Activated B cell treated with CpG ODN at 0.5 μM for 24 hours (primary cell): ENCODE data around the gene CPA3. TPM values are rescaled to one million over a fixed set of nuclear protein-coding genes. Genes with fewer than 3 reads are reported as not detected.

Experiments used
- ATAC-seq: fragments of 200-7000 bp; cut with Tn5 transposase; one replicate; pipeline ENCODE4 v1.10.0; 2021; ENCODE audit warnings: low read depth, mild to moderate bottlenecking, moderate library complexity
- CTCF ChIA-PET: fragments of 350-600 bp; sonication (Branson Sonifier 250); formaldehyde crosslinking; loops from one replicate; lab custom pipeline; 2021; ENCODE audit warnings: antibody characterized with exemption; lab: Charles Lee
- POLR2A ChIA-PET: fragments of 350-600 bp; sonication (Branson Sonifier 250); formaldehyde crosslinking; loops from one replicate; lab custom pipeline; 2021; ENCODE audit warnings: antibody characterized with exemption; lab: Charles Lee
- DNase-seq: peaks from one replicate; pipeline ENCODE4 v3.0.0; 2022
- H3K27ac Mint-ChIP-seq: one replicate; pipeline ENCODE4 v1.8.0; 2020; ENCODE audit warnings: mixed read lengths
- H3K27me3 Mint-ChIP-seq: one replicate; pipeline ENCODE4 v1.8.0; 2021; ENCODE audit warnings: mixed read lengths
- H3K36me3 Mint-ChIP-seq: one replicate; pipeline ENCODE4 v1.8.0; 2021; ENCODE audit warnings: low read depth, mixed read lengths
- H3K4me1 Mint-ChIP-seq: one replicate; pipeline ENCODE4 v1.8.0; 2021; ENCODE audit warnings: mixed read lengths
- H3K4me3 Mint-ChIP-seq: one replicate; pipeline ENCODE4 v1.8.0; 2020; ENCODE audit warnings: mild to moderate bottlenecking, mixed read lengths
- H3K9me3 Mint-ChIP-seq: one replicate; pipeline ENCODE4 v1.8.0; 2020; ENCODE audit warnings: mixed read lengths
- CTCF ChIP-seq: fragments of 200-600 bp; IDR thresholded peaks from one replicate; pipeline ENCODE4 v1.8.0; 2022; ENCODE audit warnings: antibody characterized with exemption, mild to moderate bottlenecking
- intact Hi-C: fragments of 100-400 bp; cut with micrococcal nuclease; formaldehyde crosslinking; loops from one replicate; pipeline ENCODE4 v1.15.1; 2024
- total RNA-seq: library from RNA; stranded (reverse); gene quantifications from 2 replicates; pipeline ENCODE4 v1.2.3, GENCODE V29; 2022

Gene CPA3
- total RNA-seq, 1 donor from 2014 or later: not detected

GRCh38 chr3:148932972-148933371, 67.9 kb downstream of the CPA3 start:
- ChIA-PET POLR2A (no interaction called here), CTCF (no interaction called here)
- Mint-ChIP-seq H3K4me1 (no peaks in the 10 kb centered on the region), H3K36me3 (no peaks in the 10 kb centered on the region), H3K4me3 (no peak overlapping the region), H3K27me3 (peaks cover 32% of the 10 kb centered on the region), H3K9me3 (no peaks in the 10 kb centered on the region), H3K27ac (no peak overlapping the region)
- intact Hi-C loops: no loop called here
- ATAC-seq: no peak
- no peak for DNase-seq
- no peak for TF ChIP-seq CTCF

GRCh38 chr3:148937467-148938255, 72.6 kb downstream of the CPA3 start:
- H3K4me1 Mint-ChIP-seq: no peaks in the 10 kb centered on the region
- H3K9me3 Mint-ChIP-seq: no peaks in the 10 kb centered on the region
- no peak overlapping the region for H3K27ac Mint-ChIP-seq
- H3K27me3 Mint-ChIP-seq: peaks cover 30% of the 10 kb centered on the region
- no peak for DNase-seq
- H3K4me3 Mint-ChIP-seq: no peak overlapping the region
- ChIA-PET POLR2A (no interaction called here), CTCF (no interaction called here)
- intact Hi-C loops: no loop called here
- no peak for TF ChIP-seq CTCF
- no peak for ATAC-seq
- H3K36me3 Mint-ChIP-seq: no peaks in the 10 kb centered on the region

- DNase-seq (no peak), ATAC-seq (no peak)
- no peak for TF ChIP-seq CTCF
- Mint-ChIP-seq H3K27me3 (peaks cover 27% of the 10 kb centered on the region), H3K4me3 (no peak overlapping the region), H3K4me1 (no peaks in the 10 kb centered on the region), H3K9me3 (no peaks in the 10 kb centered on the region), H3K27ac (no peak overlapping the region), H3K36me3 (no peaks in the 10 kb centered on the region)
- ChIA-PET POLR2A (no interaction called here), CTCF (no interaction called here)
- intact Hi-C loops: no loop called here
These were observed 73.2 kb downstream of the CPA3 start for GRCh38 chr3:148938306-148938705.

GRCh38 chr3:148938936-148939335, 73.8 kb downstream of the CPA3 start:
- CTCF ChIA-PET: no interaction called here
- no peaks in the 10 kb centered on the region for H3K4me1 Mint-ChIP-seq
- intact Hi-C loops: no loop called here
- POLR2A ChIA-PET: no interaction called here
- H3K9me3 Mint-ChIP-seq: no peaks in the 10 kb centered on the region
- no peak for TF ChIP-seq CTCF
- DNase-seq (no peak), ATAC-seq (no peak)
- H3K36me3 Mint-ChIP-seq: no peaks in the 10 kb centered on the region
- H3K27ac Mint-ChIP-seq: no peak overlapping the region
- H3K4me3 Mint-ChIP-seq: no peak overlapping the region
- H3K27me3 Mint-ChIP-seq: peaks cover 27% of the 10 kb centered on the region

GRCh38 chr3:148940983-148941382, 75.9 kb downstream of the CPA3 start:
- ATAC-seq (no peak), DNase-seq (no peak)
- Mint-ChIP-seq H3K27ac (no peak overlapping the region), H3K27me3 (peaks cover 23% of the 10 kb centered on the region), H3K4me1 (no peaks in the 10 kb centered on the region), H3K4me3 (no peak overlapping the region), H3K9me3 (no peaks in the 10 kb centered on the region), H3K36me3 (no peaks in the 10 kb centered on the region)
- ChIA-PET POLR2A (no interaction called here), CTCF (no interaction called here)
- intact Hi-C loops: loop anchor here (5.0 kb wide), 1 partner anchor 634 kb away; no protein-coding TSS in a partner anchor
- no peak for TF ChIP-seq CTCF
